ENCODE data around the gene MAML2. TPM values are rescaled to one million over a fixed set of nuclear protein-coding genes. Genes with fewer than 3 reads are reported as not detected.

The MAML2 gene
- total RNA-seq, 1 experiment from 2014 or later = 2.7 TPM

- no peak overlapping the region for H2BK5ac ChIP-seq (ENCODE audit: insufficient read length, low read length)
- no peaks in the 10 kb centered on the region for H3K79me1 ChIP-seq (ENCODE audit: insufficient read depth, low read depth, low read length, poor library complexity, severe bottlenecking)
- no peak overlapping the region for H4K91ac ChIP-seq (ENCODE audit: insufficient read length, low read depth, low read length)
- H3K23me2 ChIP-seq (ENCODE audit: insufficient read length, low read depth, low read length, poor library complexity, severe bottlenecking) = no peaks in the 10 kb centered on the region
- H3T11ph ChIP-seq (ENCODE audit: low read length) = no peak overlapping the region
- H3K4me1 ChIP-seq (ENCODE audit: insufficient read depth, low read length) = peaks cover under 1% of the 10 kb centered on the region; the same call in 1 of the 2 replicates
- Mint-ChIP-seq H3K36me3 (ENCODE audit: insufficient read depth in 1 of 3, low read depth in 3 of 3) (no peaks in the 10 kb centered on the region), H3K4me3 (no peak overlapping the region), H3K9me3 (no peaks in the 10 kb centered on the region), H3K4me1 (peaks cover 15 to 22% of the 10 kb centered on the region in 2 experiments), H3K27me3 (ENCODE audit: low read depth) (no peaks in the 10 kb centered on the region), H3K27ac (no peak overlapping the region; a peak in 1 of 7 replicates)
- no peaks in the 10 kb centered on the region for H3K27me3 ChIP-seq (ENCODE audit: insufficient read depth, low read length)
- no peak overlapping the region for H2BK15ac ChIP-seq (ENCODE audit: low read depth, low read length)
- H3K9me3 ChIP-seq (ENCODE audit: control insufficient read depth, low read depth, low read length) = no peaks in the 10 kb centered on the region
- no peak for TF ChIP-seq CTCF (conservative IDR thresholded peaks at IDR 0.05)
- no peak overlapping the region for H3K4ac ChIP-seq (ENCODE audit: low read depth, low read length)
- no peak overlapping the region for H3K14ac ChIP-seq (ENCODE audit: insufficient read depth, low read length)
- no peak overlapping the region for H3K4me2 ChIP-seq (ENCODE audit: insufficient read depth, insufficient read length, low read length)
- H3K27ac ChIP-seq (ENCODE audit: insufficient read length, low read depth, low read length) = no peak overlapping the region
- H2AK5ac ChIP-seq (ENCODE audit: insufficient read length, low read length) = no peak overlapping the region
- no peak overlapping the region for H3K18ac ChIP-seq (ENCODE audit: insufficient read length, low read depth, low read length)
- no peak overlapping the region for H3K23ac ChIP-seq (ENCODE audit: insufficient read length, low read depth, low read length)
- no peaks in the 10 kb centered on the region for H3K79me2 ChIP-seq (ENCODE audit: insufficient read depth, low read length)
- H2BK12ac ChIP-seq (ENCODE audit: insufficient read length, low read depth, low read length) = no peak overlapping the region
- H3K9ac ChIP-seq (ENCODE audit: extremely low read depth, insufficient read length, low read length) = no peak overlapping the region
- no peak overlapping the region for H4K8ac ChIP-seq (replicated peaks; ENCODE audit: insufficient read length, low read depth, low read length)
- no peak overlapping the region for H4K5ac ChIP-seq (ENCODE audit: insufficient read length, low read depth, low read length)
- H3K56ac ChIP-seq (ENCODE audit: insufficient read length, low read depth, low read length) = no peak overlapping the region
- no peak overlapping the region for H2BK120ac ChIP-seq (ENCODE audit: low read depth, low read length, poor library complexity, severe bottlenecking)
- no peak for DNase-seq
- WGBS (ENCODE audit: extremely low coverage, insufficient read length, low lambda C conversion rate) = no CpG with 5 or more reads among the region's 4 CpGs
- H2AFZ ChIP-seq (ENCODE audit: low read length) = no peak overlapping the region
- no peak overlapping the region for H2BK20ac ChIP-seq (ENCODE audit: low read depth, low read length, poor library complexity, severe bottlenecking)
- no peaks in the 10 kb centered on the region for H4K20me1 ChIP-seq (ENCODE audit: control insufficient read depth, insufficient read depth, insufficient read length)
These were observed 84.7 kb downstream of the MAML2 start for GRCh38 chr11:96257972-96258934.
